ENCODE measurements around the gene RNF175.

RNF175 gene

DNA sequence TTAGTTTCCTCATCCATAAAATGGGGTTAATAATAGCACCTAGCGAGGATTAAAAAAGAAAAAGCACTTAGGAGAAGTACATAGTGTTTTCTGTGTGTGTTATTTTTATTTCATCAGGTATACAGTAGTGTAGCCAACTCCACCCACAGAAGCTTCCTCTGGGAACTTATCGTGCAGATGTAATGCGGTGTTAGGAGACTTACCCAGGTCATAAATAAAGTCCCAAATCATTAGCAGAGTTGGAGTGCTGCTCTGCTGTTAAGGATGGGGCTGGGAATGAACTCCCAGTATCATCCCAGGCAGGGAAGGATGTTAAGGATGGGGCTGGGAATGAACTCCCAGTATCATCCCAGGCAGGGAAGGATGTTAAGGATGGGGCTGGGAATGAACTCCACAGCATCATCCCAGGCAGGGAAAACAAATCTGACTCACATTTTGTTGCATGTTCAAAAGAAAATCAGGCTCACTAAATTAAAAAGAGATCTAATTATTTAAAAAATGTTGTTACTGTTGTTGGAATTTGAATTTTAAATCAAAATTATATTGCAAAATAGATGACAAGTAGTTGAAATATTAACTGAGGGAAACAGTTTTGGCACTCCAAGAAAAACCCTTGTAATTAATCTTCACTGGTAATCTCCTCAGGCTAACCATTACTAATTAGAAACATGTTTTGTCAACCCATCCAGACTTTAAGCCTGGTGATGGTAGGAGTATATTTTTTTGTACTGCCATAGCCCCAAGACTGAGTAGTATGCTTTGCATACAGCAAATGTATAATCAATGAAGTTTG is 39.3 kb upstream of the RNF175 start:
- FAIRE-seq (no peak), DNase-seq (ENCODE audit: insufficient read length, low spot score) (no peak)
- TF ChIP-seq, protein P1, sequence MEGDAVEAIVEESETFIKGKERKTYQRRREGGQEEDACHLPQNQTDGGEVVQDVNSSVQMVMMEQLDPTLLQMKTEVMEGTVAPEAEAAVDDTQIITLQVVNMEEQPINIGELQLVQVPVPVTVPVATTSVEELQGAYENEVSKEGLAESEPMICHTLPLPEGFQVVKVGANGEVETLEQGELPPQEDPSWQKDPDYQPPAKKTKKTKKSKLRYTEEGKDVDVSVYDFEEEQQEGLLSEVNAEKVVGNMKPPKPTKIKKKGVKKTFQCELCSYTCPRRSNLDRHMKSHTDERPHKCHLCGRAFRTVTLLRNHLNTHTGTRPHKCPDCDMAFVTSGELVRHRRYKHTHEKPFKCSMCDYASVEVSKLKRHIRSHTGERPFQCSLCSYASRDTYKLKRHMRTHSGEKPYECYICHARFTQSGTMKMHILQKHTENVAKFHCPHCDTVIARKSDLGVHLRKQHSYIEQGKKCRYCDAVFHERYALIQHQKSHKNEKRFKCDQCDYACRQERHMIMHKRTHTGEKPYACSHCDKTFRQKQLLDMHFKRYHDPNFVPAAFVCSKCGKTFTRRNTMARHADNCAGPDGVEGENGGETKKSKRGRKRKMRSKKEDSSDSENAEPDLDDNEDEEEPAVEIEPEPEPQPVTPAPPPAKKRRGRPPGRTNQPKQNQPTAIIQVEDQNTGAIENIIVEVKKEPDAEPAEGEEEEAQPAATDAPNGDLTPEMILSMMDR (IDR thresholded peaks at IDR 0.05; ENCODE audit: insufficient read depth, missing control alignments), result no peak

DNA sequence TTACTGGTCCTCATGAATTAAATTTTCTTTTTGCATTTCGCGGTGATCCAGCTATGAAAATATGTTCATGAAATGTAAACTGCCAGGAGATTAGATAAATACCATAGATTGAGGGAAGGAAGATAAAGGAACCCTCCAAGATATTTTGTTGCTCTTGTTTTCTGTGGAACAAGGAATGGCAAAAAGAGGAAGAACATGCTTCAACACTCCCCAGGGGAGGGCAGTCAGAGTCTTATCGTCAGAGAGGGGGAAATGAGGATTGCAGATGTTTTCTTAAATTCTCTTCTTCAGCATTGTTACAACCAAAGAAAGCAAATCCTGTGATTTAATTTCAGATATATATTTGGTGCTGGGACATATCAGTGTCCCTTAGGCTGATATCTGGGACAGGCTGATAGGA is 38.6 kb upstream of the RNF175 start:
- FAIRE-seq (no peak), DNase-seq (ENCODE audit: insufficient read length, low spot score) (no peak)
- TF ChIP-seq, protein P1 (IDR thresholded peaks at IDR 0.05; ENCODE audit: insufficient read depth, missing control alignments), result no peak

DNA sequence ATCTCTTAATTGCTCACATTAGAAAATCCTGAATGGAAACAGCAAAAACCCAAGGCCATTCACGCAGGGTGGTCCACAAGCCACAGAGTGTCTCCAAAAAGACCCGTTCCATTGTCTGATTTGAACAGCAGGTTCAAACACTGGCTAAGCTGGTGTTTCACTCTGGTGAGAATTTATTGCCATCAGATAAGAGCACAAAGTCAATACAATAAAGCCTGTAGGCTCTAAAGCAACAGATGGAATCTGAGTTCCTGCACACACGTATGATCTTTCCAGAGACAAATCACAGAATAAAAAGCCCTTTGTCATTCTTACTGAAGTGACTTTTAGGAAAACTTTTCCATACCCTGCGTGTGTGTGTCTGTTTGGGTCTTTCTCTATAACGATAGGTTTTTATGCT is 34.2 kb upstream of the RNF175 start:
- peak; percentile 84 for FAIRE-seq
- TF ChIP-seq, protein P1 (IDR thresholded peaks at IDR 0.05; ENCODE audit: insufficient read depth, missing control alignments), result no peak
- DNase-seq (ENCODE audit: insufficient read length, low spot score), result no peak

DNA sequence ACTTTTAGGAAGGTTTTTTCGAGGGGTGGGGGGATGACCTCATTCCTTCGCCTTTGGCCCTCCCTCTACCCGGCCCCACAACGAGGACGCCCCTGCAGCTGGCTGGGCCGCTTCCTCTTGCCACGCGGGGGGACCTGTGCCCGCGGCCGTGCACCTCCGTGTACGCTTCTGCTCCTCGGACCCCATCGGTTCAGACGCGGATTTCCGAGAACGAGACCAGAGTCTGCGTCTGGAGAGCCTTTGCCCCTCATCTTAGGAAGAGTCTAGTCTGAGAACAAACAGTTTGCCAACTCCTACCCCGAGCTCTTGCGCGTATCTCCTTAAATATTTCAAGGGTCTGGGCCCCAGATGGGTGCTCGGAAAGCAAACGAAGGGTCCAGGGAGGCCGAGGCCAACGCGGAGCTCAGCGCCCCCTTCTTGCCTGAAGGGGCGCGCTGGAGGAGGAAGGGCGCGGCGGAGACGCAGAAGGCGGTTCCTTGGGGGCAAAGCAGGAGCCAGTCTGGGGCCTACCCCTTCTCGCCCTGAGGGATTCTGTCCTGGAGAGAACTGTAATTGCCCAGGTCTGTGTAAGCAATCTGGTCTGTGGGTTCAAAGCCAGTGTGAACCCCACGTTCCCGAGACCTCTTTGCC is 32.9 kb upstream of the RNF175 start:
- DNase-seq (ENCODE audit: insufficient read length, low spot score) (no peak), FAIRE-seq (no peak)
- TF ChIP-seq, protein P1 (IDR thresholded peaks at IDR 0.05; ENCODE audit: insufficient read depth, missing control alignments), result no peak

DNA sequence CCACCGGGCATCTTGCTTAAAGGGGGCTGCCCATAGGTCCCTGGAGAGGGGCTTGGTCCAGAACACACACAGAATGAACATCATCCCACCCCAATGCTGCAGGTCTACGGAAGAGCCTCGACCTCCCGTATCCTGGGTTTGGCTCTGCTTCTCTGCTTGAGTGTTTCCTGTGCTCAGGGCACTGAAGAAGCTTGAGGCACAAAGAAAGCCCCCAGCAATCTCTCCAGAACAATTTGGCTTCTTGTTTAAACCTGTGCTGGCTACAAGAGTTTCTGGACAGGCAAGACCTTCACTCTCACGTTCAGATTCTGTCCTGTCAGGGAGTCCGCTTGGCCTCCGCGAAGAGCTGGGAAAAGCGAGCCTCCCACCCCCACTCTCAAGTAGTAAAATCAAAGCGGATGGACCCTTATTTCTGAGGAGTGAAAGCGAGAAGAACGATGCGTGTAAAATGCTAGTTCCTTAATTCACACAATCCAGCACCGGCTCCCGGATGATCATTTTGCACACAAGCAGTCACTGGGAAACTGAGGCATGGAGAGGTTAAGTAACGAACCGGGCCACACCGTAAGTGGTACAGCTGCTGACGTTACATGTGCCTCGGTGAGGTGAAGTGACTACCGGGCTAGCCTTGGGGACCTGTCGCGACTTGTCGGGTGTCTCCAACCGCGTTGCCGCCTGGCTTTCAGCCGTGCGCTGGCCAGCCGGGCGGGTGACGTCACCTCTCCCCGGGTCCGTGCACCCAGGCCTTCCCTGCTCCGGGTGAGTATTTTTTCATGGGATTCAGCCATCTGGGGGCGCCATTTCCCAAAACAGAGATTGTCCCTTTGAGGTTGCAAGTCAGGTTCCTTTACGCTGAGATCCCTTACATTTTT is 32.2 kb upstream of the RNF175 start:
- TF ChIP-seq, protein P1 (IDR thresholded peaks at IDR 0.05; ENCODE audit: insufficient read depth, missing control alignments), result peak; percentile 50
- DNase-seq (ENCODE audit: insufficient read length, low spot score) (peak; percentile 62), FAIRE-seq (no peak)

DNA sequence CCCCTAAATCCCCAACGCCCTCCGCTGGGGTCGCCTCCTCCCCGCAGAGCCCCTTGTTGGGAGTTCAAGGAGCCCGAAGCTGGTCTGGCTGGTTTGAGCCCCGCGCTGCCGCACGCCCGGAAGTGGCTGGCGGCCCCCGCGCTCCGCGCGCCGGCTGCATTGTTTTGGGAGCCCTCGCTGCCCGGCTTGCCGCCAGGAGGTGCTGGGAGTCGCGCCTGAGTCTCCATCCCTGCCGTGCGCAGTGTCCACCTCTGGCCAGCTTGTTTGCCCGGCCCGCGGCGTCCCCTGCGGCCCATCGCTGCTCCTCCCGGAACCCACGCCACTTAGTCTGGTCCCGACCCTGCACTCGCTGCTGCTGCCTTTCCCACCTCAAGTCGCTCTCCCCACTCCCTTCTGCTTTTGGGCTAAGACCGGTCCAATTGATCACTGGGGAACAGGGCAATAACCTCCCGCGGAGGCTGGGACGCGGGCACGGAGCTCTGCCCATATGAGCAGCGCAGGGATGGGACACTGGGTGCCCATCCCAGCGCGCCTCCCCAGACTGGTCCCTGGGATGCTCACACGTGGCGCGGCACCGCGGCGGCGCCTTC is 31.2 kb upstream of the RNF175 start:
- DNase-seq (ENCODE audit: insufficient read length, low spot score), result no peak
- no peak for FAIRE-seq
- TF ChIP-seq, protein P1 (IDR thresholded peaks at IDR 0.05; ENCODE audit: insufficient read depth, missing control alignments), result no peak

Data from D721Med (cell line).